ENCODE data around the gene MIF4GD. TPM values are rescaled to one million over a fixed set of nuclear protein-coding genes. Genes with fewer than 3 reads are reported as not detected.

MIF4GD gene
- total and polyA plus RNA-seq, 9 of the 15 experiments (the other 6 are each of a cell fraction or from before 2014, with no cell fraction given), result 11.8 to 63.8 (median 28.1) TPM

- TF ChIP-seq JUND (IDR thresholded peaks at IDR 0.05; ENCODE audit: borderline replicate concordance, low read depth, low read length), result peak; percentile 7; the same call in 1 of the 2 replicates
- TF ChIP-seq JUND (tag; IDR thresholded peaks at IDR 0.05; ENCODE audit: borderline replicate concordance, low read depth, low read length), result no peak; the same call in 2 of the 3 replicates
- TF ChIP-seq CCNT2 (IDR thresholded peaks at IDR 0.05; ENCODE audit: borderline replicate concordance, extremely low read depth, insufficient read length, low read depth, low read length), result no peak
- no peak for TF ChIP-seq NCOA1 (IDR thresholded peaks at IDR 0.05; ENCODE audit: low read depth)
- no peak for TF ChIP-seq ZHX1 (conservative IDR thresholded peaks at IDR 0.05; ENCODE audit: low read length)
- no peak for TF ChIP-seq HNRNPH1 (optimal IDR thresholded peaks at IDR 0.05; ENCODE audit: low read depth, low read length)
- TF ChIP-seq ZNF217 (CRISPR knock-in tag; IDR thresholded peaks at IDR 0.05), result no peak
- TF ChIP-seq RBM22 (IDR thresholded peaks at IDR 0.05; ENCODE audit: low read depth, low read length, poor library complexity, severe bottlenecking), result no peak
- TF ChIP-seq XRCC5 (IDR thresholded peaks at IDR 0.05; ENCODE audit: low read depth, low read length), result no peak
- TF ChIP-seq DIDO1 (tag; IDR thresholded peaks at IDR 0.05; ENCODE audit: low read depth), result no peak
- TF ChIP-seq NBN (IDR thresholded peaks at IDR 0.05; ENCODE audit: low read depth), result no peak
- TF ChIP-seq CHD1 (IDR thresholded peaks at IDR 0.05; ENCODE audit: low read length), result no peak
- TF ChIP-seq ZNF511 (CRISPR knock-in tag; IDR thresholded peaks at IDR 0.05), result no peak
- TF ChIP-seq USF2 (CRISPR knock-in tag; IDR thresholded peaks at IDR 0.05), result no peak
- no peak for TF ChIP-seq ARHGAP35 (IDR thresholded peaks at IDR 0.05; ENCODE audit: partially characterized antibody)
- no peak for TF ChIP-seq RBM14 (IDR thresholded peaks at IDR 0.05; ENCODE audit: borderline replicate concordance, insufficient read depth, low read depth, low read length)
- no peak for TF ChIP-seq E2F4 (CRISPR knock-in tag; IDR thresholded peaks at IDR 0.05; ENCODE audit: low read depth)
- no peak for TF ChIP-seq PRPF4 (IDR thresholded peaks at IDR 0.05; ENCODE audit: insufficient read depth, low read depth, low read length, poor library complexity, severe bottlenecking)
- no peak for TF ChIP-seq ZEB2 (IDR thresholded peaks at IDR 0.05)
- no peak for TF ChIP-seq STAT5A (IDR thresholded peaks at IDR 0.05; ENCODE audit: borderline replicate concordance, low read length)
- no peak for TF ChIP-seq POLR2H (tag; IDR thresholded peaks at IDR 0.05; ENCODE audit: low read depth)
- TF ChIP-seq TGIF2 (CRISPR knock-in tag; IDR thresholded peaks at IDR 0.05), result no peak
Measured at GRCh38 chr17:75295201-75296158, 24.4 kb upstream of the MIF4GD start (continued).

Measured in K562 (cell line).